Stimulated activated CD4-positive, alpha-beta T cell treated with anti-CD3 and anti-CD28 coated beads, Interleukin-12 subunit alpha, Interleukin-12 subunit beta, amount 100 ng/mL, for 24 hours (primary cell): Measurements from ENCODE around the gene NXNL2.

Source experiments
- DNase-seq, 2 experiments: peaks; one replicate each; pipeline ENCODE4 v3.0.0-alpha.2; 2020; ENCODE audit warnings: low read depth in 2 of 2

NXNL2 gene

GRCh38 chr9:88534456-88535225 lies at the start of gene NXNL2:
NXNL2 (plus strand) TSS chr9:88535178; CDS start chr9:88535435, 257 bp downstream.
- DNase-seq: peak in 1 of 2 experiments; percentile 28

GRCh38 chr9:88488166-88488565 lies 46.8 kb upstream of the NXNL2 start:
- DNase-seq: no peak

- DNase-seq: no peak
Observed at GRCh38 chr9:88494983-88495721, 39.8 kb upstream of the NXNL2 start.

GRCh38 chr9:88497224-88497623 lies 37.8 kb upstream of the NXNL2 start:
- DNase-seq: no peak

- no peak for DNase-seq
Observed at GRCh38 chr9:88498880-88499279, 36.1 kb upstream of the NXNL2 start.

- DNase-seq: no peak
Observed at GRCh38 chr9:88501086-88501485, 33.9 kb upstream of the NXNL2 start.

GRCh38 chr9:88502552-88503034 lies 32.4 kb upstream of the NXNL2 start:
- DNase-seq: no peak

- no peak for DNase-seq
Observed at GRCh38 chr9:88503081-88503844, 31.7 kb upstream of the NXNL2 start.

- no peak for DNase-seq
Observed at GRCh38 chr9:88503845-88504764, 30.9 kb upstream of the NXNL2 start.

- DNase-seq: no peak
Observed at GRCh38 chr9:88508326-88508725, 26.7 kb upstream of the NXNL2 start.

- DNase-seq: no peak
Observed at GRCh38 chr9:88511906-88512305, 23.1 kb upstream of the NXNL2 start.

- DNase-seq: no peak
Observed at GRCh38 chr9:88514247-88514646, 20.7 kb upstream of the NXNL2 start.

- DNase-seq: no peak
Observed at GRCh38 chr9:88521308-88521707, 13.7 kb upstream of the NXNL2 start.

GRCh38 chr9:88522360-88522759 lies 12.6 kb upstream of the NXNL2 start:
- DNase-seq: no peak

- DNase-seq: no peak
Observed at GRCh38 chr9:88523056-88523455, 11.9 kb upstream of the NXNL2 start.

- no peak for DNase-seq
Observed at GRCh38 chr9:88524911-88525310, 10.1 kb upstream of the NXNL2 start.

GRCh38 chr9:88527618-88528017 lies 7.4 kb upstream of the NXNL2 start:
- no peak for DNase-seq

GRCh38 chr9:88528080-88528790 lies 6.7 kb upstream of the NXNL2 start:
- DNase-seq: no peak

GRCh38 chr9:88529496-88529895 lies 5.5 kb upstream of the NXNL2 start:
- no peak for DNase-seq

- DNase-seq: no peak
Observed at GRCh38 chr9:88530051-88530450, 4.9 kb upstream of the NXNL2 start.
